Prostate gland (tissue), 2 donors: Measurements from ENCODE around the gene CBFA2T2.
A peak's percentile ranks its signal among the peaks of the same experiment; 100 is the strongest.

Experiments used
- CTCF ChIP-seq, 4 experiments: fragments of 200-600 bp in 2 of 4; fragments of 450-650 bp in 2 of 4; sonication (generic) in 2 of 4; IDR thresholded peaks; 1 replicate in 3 of 4; 2 replicates in 1 of 4; pipeline ENCODE4 v1.5.1; 2016 to 2019; ENCODE audit warnings: antibody characterized with exemption in 4 of 4, mild to moderate bottlenecking in 2 of 4, moderate library complexity in 2 of 4
- POLR2A ChIP-seq: fragments of 450-650 bp; IDR thresholded peaks from one replicate; pipeline ENCODE4 v1.6.1; 2016; ENCODE audit warnings: antibody characterized with exemption, mild to moderate bottlenecking
- POLR2AphosphoS5 ChIP-seq: sonication (generic); formaldehyde crosslinking; IDR thresholded peaks from one replicate; pipeline ENCODE4 v1.6.1; 2017; ENCODE audit warnings: antibody characterized with exemption

DNA sequence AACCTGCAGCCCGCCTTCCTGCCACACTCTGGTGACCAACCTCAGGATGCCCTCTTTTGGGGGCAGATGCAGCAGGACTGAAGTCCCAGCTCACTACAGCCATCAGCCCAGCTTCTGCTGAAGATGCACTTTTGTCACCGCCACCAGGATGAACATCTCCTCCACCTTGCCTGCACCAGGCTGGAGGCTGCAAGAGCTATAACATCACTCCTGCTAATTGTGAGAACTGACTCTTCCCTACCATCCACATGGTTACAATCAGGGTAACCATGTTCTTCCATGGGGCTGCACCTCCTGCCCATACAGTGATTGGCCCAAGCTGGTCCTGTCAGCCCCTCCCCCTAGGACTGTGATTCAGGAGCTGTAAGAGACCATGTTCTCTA is 174.9 kb downstream of the CBFA2T2 start:
- no peak for TF ChIP-seq POLR2A
- peak in 1 of 4 experiments; percentile 6 for TF ChIP-seq CTCF (IDR thresholded peaks at IDR 0.05)
- no peak for TF ChIP-seq POLR2AphosphoS5
